KMS-11 (cell line): Measurements from ENCODE around the gene THPO.
A peak's percentile ranks its signal among the peaks of the same experiment; 100 is the strongest.

Experiments used
- H2AFZ ChIP-seq: fragments of 200-600 bp; sonication (generic); 2 replicates; pipeline ENCODE4 v1.6.1; 2016; ENCODE audit warnings: antibody characterized with exemption, mixed run types, low read depth
- H3K27ac ChIP-seq: fragments of 200-600 bp; sonication (generic); 2 replicates; pipeline ENCODE4 v1.6.1; 2016; ENCODE audit warnings: mild to moderate bottlenecking, mixed run types
- H3K27me3 ChIP-seq: fragments of 200-600 bp; sonication (generic); 2 replicates; pipeline ENCODE4 v1.6.1; 2017; ENCODE audit warnings: mild to moderate bottlenecking, low read depth, mixed run types, moderate library complexity; ENCODE audit not compliant: insufficient read depth
- H3K36me3 ChIP-seq: fragments of 200-600 bp; sonication (generic); 2 replicates; pipeline ENCODE4 v1.6.1; 2017; ENCODE audit warnings: mild to moderate bottlenecking, mixed run types; ENCODE audit not compliant: insufficient read depth
- H3K4me1 ChIP-seq: fragments of 200-600 bp; sonication (generic); 2 replicates; pipeline ENCODE4 v1.6.1; 2016; ENCODE audit warnings: mild to moderate bottlenecking, low read depth, mixed run types; ENCODE audit not compliant: poor library complexity, severe bottlenecking
- H3K4me2 ChIP-seq: fragments of 200-600 bp; sonication (generic); 2 replicates; pipeline ENCODE4 v1.7.0; 2016; ENCODE audit warnings: mild to moderate bottlenecking, mixed run types
- H3K4me3 ChIP-seq: fragments of 200-600 bp; sonication (generic); IDR thresholded peaks from 2 replicates; pipeline ENCODE4 v1.6.1; 2017; ENCODE audit warnings: low read depth, low read length, mixed read lengths; ENCODE audit not compliant: insufficient read depth
- H3K79me2 ChIP-seq: fragments of 200-600 bp; sonication (generic); 2 replicates; pipeline ENCODE4 v1.6.1; 2016; ENCODE audit warnings: low read depth, mixed run types; ENCODE audit not compliant: insufficient read depth
- H3K9ac ChIP-seq: fragments of 200-600 bp; sonication (generic); 2 replicates; pipeline ENCODE4 v1.6.1; 2016; ENCODE audit warnings: mild to moderate bottlenecking, mixed run types
- H4K20me1 ChIP-seq: fragments of 200-600 bp; sonication (generic); 2 replicates; pipeline ENCODE4 v1.6.1; 2016; ENCODE audit warnings: mild to moderate bottlenecking, mixed run types; ENCODE audit not compliant: insufficient read depth
- CTCF ChIP-seq: fragments of 200-600 bp; sonication (generic); conservative IDR thresholded peaks from 2 replicates; pipeline ENCODE4 v1.6.1; 2017; ENCODE audit warnings: low read depth, mild to moderate bottlenecking, antibody characterized with exemption, low read length, moderate library complexity, mixed read lengths

Gene THPO

GRCh38 chr3:184417619-184418327, 39.8 kb upstream of the THPO start:
- Histone ChIP-seq H3K27me3 (no peaks in the 10 kb centered on the region), H3K27ac (no peak overlapping the region), H3K79me2 (no peaks in the 10 kb centered on the region), H3K4me1 (no peaks in the 10 kb centered on the region), H3K36me3 (no peaks in the 10 kb centered on the region), H2AFZ (peak overlapping the region; percentile 50), H3K4me2 (no peak overlapping the region), H4K20me1 (no peaks in the 10 kb centered on the region), H3K4me3 (no peak overlapping the region), H3K9ac (no peak overlapping the region)
- TF ChIP-seq CTCF, result peak; percentile 93

GRCh38 chr3:184415203-184415490, 37.1 kb upstream of the THPO start:
- no peaks in the 10 kb centered on the region for H4K20me1 ChIP-seq
- no peak overlapping the region for H3K4me2 ChIP-seq
- no peak for TF ChIP-seq CTCF
- H3K4me3 ChIP-seq, result no peak overlapping the region
- no peak overlapping the region for H2AFZ ChIP-seq
- H3K27me3 ChIP-seq, result no peaks in the 10 kb centered on the region
- H3K4me1 ChIP-seq, result no peaks in the 10 kb centered on the region
- no peaks in the 10 kb centered on the region for H3K79me2 ChIP-seq
- H3K27ac ChIP-seq, result no peak overlapping the region
- H3K9ac ChIP-seq, result no peak overlapping the region
- H3K36me3 ChIP-seq, result no peaks in the 10 kb centered on the region

GRCh38 chr3:184414418-184415202, 36.6 kb upstream of the THPO start:
- Histone ChIP-seq H3K79me2 (no peaks in the 10 kb centered on the region), H3K9ac (no peak overlapping the region), H2AFZ (no peak overlapping the region), H3K4me1 (no peaks in the 10 kb centered on the region), H3K36me3 (no peaks in the 10 kb centered on the region), H4K20me1 (no peaks in the 10 kb centered on the region), H3K27me3 (no peaks in the 10 kb centered on the region), H3K4me2 (no peak overlapping the region; the same call in 1 of the 2 replicates), H3K27ac (no peak overlapping the region), H3K4me3 (no peak overlapping the region)
- no peak for TF ChIP-seq CTCF

- Histone ChIP-seq H3K36me3 (no peaks in the 10 kb centered on the region), H3K9ac (no peak overlapping the region), H2AFZ (no peak overlapping the region), H3K27ac (no peak overlapping the region), H3K27me3 (no peaks in the 10 kb centered on the region), H3K4me3 (no peak overlapping the region), H3K4me2 (no peak overlapping the region), H4K20me1 (no peaks in the 10 kb centered on the region), H3K79me2 (no peaks in the 10 kb centered on the region), H3K4me1 (no peaks in the 10 kb centered on the region)
- no peak for TF ChIP-seq CTCF
Measured at GRCh38 chr3:184409946-184410500, 32.0 kb upstream of the THPO start.
